Left colon (tissue), 2 donors: ENCODE measurements around the gene NABP1. TPM values are rescaled to one million over a fixed set of nuclear protein-coding genes. Genes with fewer than 3 reads are reported as not detected.

ENCODE experiments used
- ATAC-seq: fragments of 200-7000 bp; cut with Tn5 transposase; one replicate; pipeline ENCODE4 v1.9.1; 2020; ENCODE audit warnings: mild to moderate bottlenecking, moderate library complexity
- DNase-seq, 2 donors: peaks; one replicate each; pipeline ENCODE4 v3.0.0-alpha.2; 2020
- intact Hi-C, 2 donors: fragments of 100-400 bp; cut with DNase I in 1 of 2; cut with micrococcal nuclease in 1 of 2; formaldehyde crosslinking; loops; one replicate each; pipeline versions ENCODE4 v1.11.2 to v1.14.0; 2022; cut with DNase I, micrococcal nuclease
- total RNA-seq, 2 donors: library from RNA; stranded (reverse); fragmentation: NEBNext Ultra II Directional; extraction: Animal tissue kit (Norgen Biotek cat#: 25700); gene quantifications; one replicate each; pipeline ENCODE4 v1.2.1, GENCODE V29; 2021
- donor health status: DM: no; HTN: no; CAD: no.
- donor health status: DM: yes; HTN: yes; CAD: no.

NABP1 gene
- total RNA-seq, 2 donors from 2014 or later, result 19.0 to 28.0 TPM

DNA sequence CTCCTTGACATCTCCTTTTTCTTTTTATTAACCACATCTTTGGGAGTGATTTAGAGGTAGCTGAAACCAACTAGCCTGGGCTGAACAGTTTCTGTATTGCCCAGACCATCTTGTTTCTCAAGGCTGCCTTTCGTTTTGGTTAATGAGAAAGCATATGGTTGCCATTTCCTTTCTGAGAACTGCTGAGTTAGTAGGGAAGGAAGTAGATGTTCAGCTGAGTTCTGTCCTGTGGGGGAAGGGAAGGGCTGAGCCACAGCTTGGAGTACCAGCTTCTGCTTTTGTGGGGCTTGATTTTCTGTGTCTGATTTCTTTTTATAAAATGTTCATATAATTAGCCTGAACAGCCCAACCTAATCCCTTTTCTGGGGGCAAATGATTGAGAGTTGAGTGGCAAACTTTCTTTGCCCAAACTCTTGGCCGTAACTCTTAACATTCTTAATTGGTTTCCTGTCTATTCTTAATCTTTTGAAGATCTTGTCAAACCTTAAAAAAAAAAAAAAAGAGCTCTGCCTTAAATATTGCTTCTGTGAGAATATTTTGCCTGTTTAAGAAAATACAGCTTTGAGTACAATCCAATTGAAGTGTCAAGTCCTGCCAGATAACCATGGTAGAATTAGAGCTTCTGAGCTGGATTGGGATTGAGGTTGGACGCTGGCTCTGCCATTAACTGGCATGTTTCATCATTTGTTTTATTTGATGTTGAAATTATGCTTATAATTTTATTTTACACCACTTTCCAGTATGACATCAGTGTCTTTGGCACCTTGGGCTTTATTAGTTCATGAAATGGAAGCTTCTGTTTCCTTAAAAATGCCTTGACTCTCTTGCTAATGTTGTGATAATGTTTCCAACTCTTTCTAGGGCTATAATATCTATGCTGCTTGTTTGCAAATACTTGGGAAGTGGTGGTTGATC, 1.9 kb upstream of the NABP1 start:
- ATAC-seq (no peak), DNase-seq (peak; percentile 52 to 67)
- intact Hi-C loops, result no loop called here

- DNase-seq, result peak in 1 of 2 donors; percentile 61
Measured at GRCh38 chr2:191676790-191677645, 918 bp upstream of the NABP1 start.

GRCh38 chr2:191678437-191679100, 633 bp downstream of the NABP1 start:
- peak; percentile 47 for ATAC-seq
- DNase-seq, result peak; percentile 68 to 82
- intact Hi-C loops, result no loop called here

More at GRCh38 chr2:191676790-191677645, 918 bp upstream of the NABP1 start:
- peak; percentile 23 for ATAC-seq
- intact Hi-C loops, result no loop called here

DNA sequence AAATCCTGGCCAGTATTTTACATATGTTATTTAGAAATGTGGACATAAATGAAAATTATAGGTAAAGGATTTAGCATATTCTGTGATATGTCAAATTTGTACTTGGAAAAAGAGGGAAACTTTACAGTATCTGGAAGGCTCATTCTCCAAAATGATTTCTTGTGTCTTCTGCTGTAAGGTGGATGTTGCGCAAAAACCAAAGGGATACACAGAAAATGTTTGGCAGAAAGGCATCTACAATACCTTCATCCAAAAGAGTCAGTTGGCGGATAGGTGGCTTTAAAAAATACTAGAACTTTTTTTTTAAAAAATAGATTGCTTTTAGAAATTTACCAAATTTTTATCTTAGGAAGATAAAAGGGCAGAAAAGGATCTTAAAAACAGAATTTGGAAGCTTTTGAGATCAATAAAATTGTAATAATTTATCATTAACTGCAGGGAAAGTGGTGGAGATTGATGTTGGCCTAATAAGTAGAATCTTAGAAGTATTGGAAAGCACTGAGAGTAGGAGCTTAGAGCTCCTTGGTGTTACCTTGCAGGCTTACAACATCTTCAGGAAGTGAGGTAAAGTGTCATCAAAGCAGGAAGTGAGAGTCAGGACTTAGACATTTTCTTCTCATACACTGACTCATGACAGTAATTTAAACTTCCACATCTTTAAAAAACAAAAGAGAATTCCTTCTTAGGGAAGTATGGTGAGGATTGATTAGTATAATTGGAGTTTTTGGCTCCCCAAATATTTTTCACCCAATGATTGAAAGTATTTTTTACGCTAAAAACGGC, 2.1 kb downstream of the NABP1 start:
- ATAC-seq, result no peak
- DNase-seq, result no peak
- intact Hi-C loops, result no loop called here

DNA sequence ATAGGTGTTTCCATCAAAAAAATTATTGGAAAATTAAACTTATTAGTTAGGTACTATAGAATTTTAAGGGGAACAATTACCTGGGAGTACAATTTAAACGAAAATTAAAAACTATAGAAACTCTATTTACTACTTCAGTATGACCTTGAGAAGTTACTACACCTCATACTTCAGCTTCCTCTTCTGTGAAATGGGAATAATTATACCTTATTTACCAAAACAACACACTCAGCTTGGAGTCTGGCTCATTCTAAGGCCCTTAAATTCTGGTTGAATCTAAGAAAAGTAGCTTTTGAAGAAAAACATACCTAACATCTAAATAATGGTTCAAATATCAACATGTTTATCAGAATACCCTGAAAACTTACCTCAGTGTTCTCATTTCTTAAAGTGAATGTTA, 2.7 kb downstream of the NABP1 start:
- DNase-seq (no peak), ATAC-seq (no peak)
- intact Hi-C loops, result no loop called here

DNA sequence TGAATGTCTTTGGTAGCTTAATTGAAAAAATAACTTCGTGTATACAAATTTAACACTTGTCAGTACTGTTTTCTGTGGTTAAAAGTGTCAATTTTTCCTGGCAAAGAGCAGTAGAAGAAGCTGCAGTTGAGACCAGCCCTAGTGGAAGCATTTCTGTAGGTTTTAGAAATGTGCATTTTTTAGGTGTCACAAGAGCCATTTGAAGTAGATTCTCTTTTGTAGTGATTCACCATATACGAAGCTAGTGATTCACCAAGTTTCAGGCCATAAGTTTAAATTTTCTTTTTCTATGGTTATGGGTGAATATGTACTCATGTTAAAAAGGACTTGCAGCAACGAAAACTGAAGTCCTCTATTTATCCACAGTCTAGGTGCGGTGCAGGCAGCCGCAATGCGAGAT, 4.2 kb downstream of the NABP1 start:
- intact Hi-C loops, result no loop called here
- no peak for DNase-seq
- ATAC-seq, result no peak

DNA sequence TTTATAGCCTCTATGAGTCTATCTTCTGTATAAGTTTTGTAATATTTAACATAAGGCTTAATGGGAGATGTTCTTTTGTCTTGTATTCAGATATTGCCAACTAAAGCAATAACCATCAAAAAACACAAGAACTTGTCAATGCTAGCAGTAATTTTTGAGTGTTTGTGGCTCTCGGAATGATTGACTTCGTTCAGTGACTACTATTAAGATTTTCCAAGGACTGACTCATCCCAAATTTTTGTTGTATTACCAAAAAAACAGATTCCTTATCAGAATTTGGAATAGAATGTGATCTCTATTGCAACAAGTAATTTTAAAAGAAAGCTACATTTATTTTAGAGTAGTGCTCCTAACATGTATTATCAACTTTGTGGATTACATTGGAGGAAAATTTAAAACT, 8.1 kb downstream of the NABP1 start:
- DNase-seq (no peak), ATAC-seq (no peak)
- intact Hi-C loops, result no loop called here

DNA sequence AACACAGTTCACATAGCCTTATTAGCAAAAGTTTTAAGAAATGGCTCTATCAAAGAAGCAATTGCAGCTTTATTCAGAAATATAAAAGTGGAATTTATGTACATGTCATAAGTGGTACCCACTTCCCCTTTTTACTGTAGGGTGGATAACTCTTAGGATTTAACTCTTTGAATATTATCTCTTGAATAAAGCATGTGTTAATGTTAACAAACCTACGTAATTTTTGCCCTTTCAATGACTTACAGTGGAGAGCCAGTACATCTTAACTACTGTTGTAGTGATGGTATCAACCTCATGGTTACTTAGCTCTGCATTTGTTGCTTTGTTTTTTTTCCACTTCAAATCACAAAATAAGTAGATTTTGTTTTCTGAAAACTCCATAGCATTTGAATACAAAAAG, 8.8 kb downstream of the NABP1 start:
- intact Hi-C loops, result no loop called here
- DNase-seq (no peak), ATAC-seq (no peak)

- no peak for ATAC-seq
- no peak for DNase-seq
- intact Hi-C loops, result no loop called here
Measured at GRCh38 chr2:191687867-191688266, 9.9 kb downstream of the NABP1 start.

GRCh38 chr2:191688934-191689695, 11.2 kb downstream of the NABP1 start:
- no peak for DNase-seq
- peak; percentile 93 for ATAC-seq
- intact Hi-C loops, result no loop called here

GRCh38 chr2:191690327-191690726, 12.4 kb downstream of the NABP1 start:
- no peak for DNase-seq
- no peak for ATAC-seq
- intact Hi-C loops, result loop anchor here in 1 of 2 donors (5.0 kb wide), 1 partner anchor 128 kb away; no protein-coding TSS in a partner anchor

GRCh38 chr2:191691016-191691735, 13.2 kb downstream of the NABP1 start:
- peak in 1 of 2 donors; percentile 41 for DNase-seq
- intact Hi-C loops, result loop anchor here in 1 of 2 donors (5.0 kb wide), 1 partner anchor 129 kb away; no protein-coding TSS in a partner anchor
- ATAC-seq, result peak; percentile 77

DNA sequence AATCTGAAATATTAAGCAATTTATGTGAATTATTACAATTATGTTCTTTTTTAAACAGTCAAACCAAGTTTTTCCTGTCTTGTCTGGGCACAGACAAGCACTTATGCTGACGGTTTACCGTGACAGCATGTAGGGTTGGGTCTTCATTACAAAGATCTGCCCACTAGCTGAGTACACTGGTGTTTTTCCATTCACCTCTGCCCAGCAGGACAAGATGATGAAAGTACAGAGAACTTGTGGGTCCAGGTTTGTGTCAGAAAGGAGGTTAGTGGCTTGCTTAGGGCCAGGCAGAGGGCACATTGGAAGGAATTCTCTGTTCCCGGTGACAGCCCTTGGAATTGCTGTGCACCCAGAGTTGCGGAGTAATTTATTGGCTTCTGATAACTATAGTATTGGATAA, 14.0 kb downstream of the NABP1 start:
- ATAC-seq (no peak), DNase-seq (no peak)
- intact Hi-C loops, result loop anchor here in 1 of 2 donors (5.0 kb wide), 1 partner anchor 130 kb away; no protein-coding TSS in a partner anchor

GRCh38 chr2:191692502-191693115, 14.7 kb downstream of the NABP1 start:
- no peak for ATAC-seq
- intact Hi-C loops, result loop anchor here in 1 of 2 donors (5.0 kb wide), 1 partner anchor 130 kb away; no protein-coding TSS in a partner anchor
- no peak for DNase-seq

DNA sequence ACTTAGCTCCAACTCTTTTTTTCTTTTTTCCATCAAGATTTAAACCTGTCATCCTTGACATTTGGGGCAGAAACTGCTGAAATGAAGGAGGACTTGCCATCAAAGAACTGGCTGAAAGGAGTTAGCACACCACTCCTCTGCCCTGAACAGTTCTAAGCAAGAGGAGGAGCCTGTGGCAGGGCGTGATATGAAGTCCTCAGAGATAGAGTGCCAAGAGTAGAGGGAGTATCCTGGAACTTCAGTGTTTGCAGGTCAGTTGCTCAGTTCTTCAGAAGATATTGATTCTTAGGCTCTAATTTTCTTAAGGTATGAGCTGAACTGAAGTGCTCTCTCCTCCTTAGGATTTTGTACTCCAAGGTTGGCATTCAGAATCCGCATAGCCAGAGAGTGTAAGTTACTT, 15.2 kb downstream of the NABP1 start:
- no peak for DNase-seq
- peak; percentile 44 for ATAC-seq
- intact Hi-C loops, result loop anchor here in 1 of 2 donors (5.0 kb wide), 1 partner anchor 131 kb away; no protein-coding TSS in a partner anchor

DNA sequence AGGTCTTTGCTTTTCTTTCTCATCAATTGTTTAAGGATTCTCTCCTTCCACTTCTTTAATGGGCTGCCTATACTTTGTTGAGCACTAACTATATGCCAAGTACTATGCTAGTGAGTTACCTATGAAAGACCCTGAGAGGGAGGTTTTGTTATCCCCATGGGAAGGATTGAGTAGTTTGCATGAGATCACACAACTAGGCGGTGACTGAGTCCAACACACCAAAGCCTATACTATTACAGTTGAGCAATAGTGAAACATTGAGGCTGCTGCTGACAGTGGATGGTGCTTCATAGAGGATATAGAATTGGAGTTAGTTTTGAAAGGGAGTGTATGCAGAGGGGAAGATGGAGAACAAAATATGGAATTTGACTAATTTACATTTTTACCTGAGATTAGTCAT, 15.8 kb downstream of the NABP1 start:
- intact Hi-C loops, result loop anchor here in 1 of 2 donors (5.0 kb wide), 1 partner anchor 131 kb away; no protein-coding TSS in a partner anchor

More for the DNA sequence above, 15.8 kb downstream of the NABP1 start:
- ATAC-seq, result no peak
- DNase-seq, result no peak
